Activated naive CD8-positive, alpha-beta T cell (primary cell): ENCODE results near the gene KRT8.
"Not testable (repeated sequence)": the region's sequence is repeated elsewhere in the genome, so short reads cannot be mapped to it uniquely, and the experiment has no call there.

Experiments
- H3K27ac Mint-ChIP-seq: one replicate; pipeline ENCODE4 v1.8.0; 2021; ENCODE audit warnings: mixed read lengths
- H3K27me3 Mint-ChIP-seq: one replicate; pipeline ENCODE4 v1.8.0; 2021; ENCODE audit warnings: mixed read lengths
- H3K36me3 Mint-ChIP-seq: one replicate; pipeline ENCODE4 v1.8.0; 2021; ENCODE audit warnings: mixed read lengths
- H3K4me1 Mint-ChIP-seq: one replicate; pipeline ENCODE4 v1.8.0; 2021; ENCODE audit warnings: low read depth, mixed read lengths
- H3K4me3 Mint-ChIP-seq: one replicate; pipeline ENCODE4 v1.8.0; 2021; ENCODE audit warnings: mild to moderate bottlenecking, mixed read lengths
- H3K9me3 Mint-ChIP-seq: one replicate; pipeline ENCODE4 v1.8.0; 2021; ENCODE audit warnings: low read depth, mixed read lengths

KRT8 gene

GRCh38 chr12:52904509-52905300 is at the start of gene KRT8:
KRT8 (minus strand) TSS chr12:52905076; CDS start chr12:52904981, 95 bp downstream.
- H3K36me3 Mint-ChIP-seq, H3K27me3 Mint-ChIP-seq, H3K9me3 Mint-ChIP-seq: not testable (repeated sequence)
- H3K4me1 Mint-ChIP-seq: peaks cover 12% of the 10 kb centered on the region
- peak within 1 kb of the TSS; percentile 64 for H3K4me3 Mint-ChIP-seq
- H3K27ac Mint-ChIP-seq: peak within 1 kb of the TSS; percentile 31

GRCh38 chr12:52953181-52953841 is 48.4 kb upstream of the KRT8 start:
- H3K9me3 Mint-ChIP-seq: no peaks in the 10 kb centered on the region
- no peak overlapping the region for H3K4me3 Mint-ChIP-seq
- H3K36me3 Mint-ChIP-seq: no peaks in the 10 kb centered on the region
- H3K4me1 Mint-ChIP-seq: peaks cover 4% of the 10 kb centered on the region
- H3K27ac Mint-ChIP-seq: no peak overlapping the region
- H3K27me3 Mint-ChIP-seq: no peaks in the 10 kb centered on the region

- Mint-ChIP-seq H3K4me1 (peaks cover 8% of the 10 kb centered on the region), H3K9me3 (no peaks in the 10 kb centered on the region), H3K27ac (no peak overlapping the region), H3K36me3 (no peaks in the 10 kb centered on the region), H3K4me3 (no peak overlapping the region), H3K27me3 (no peaks in the 10 kb centered on the region)
These were observed 47.4 kb upstream of the KRT8 start for GRCh38 chr12:52952076-52952801.

- Mint-ChIP-seq H3K36me3 (no peaks in the 10 kb centered on the region), H3K9me3 (no peaks in the 10 kb centered on the region), H3K4me3 (no peak overlapping the region), H3K4me1 (peaks cover 8% of the 10 kb centered on the region), H3K27me3 (no peaks in the 10 kb centered on the region), H3K27ac (no peak overlapping the region)
These were observed 46.8 kb upstream of the KRT8 start for GRCh38 chr12:52951640-52952039.

GRCh38 chr12:52951126-52951525 is 46.2 kb upstream of the KRT8 start:
- Mint-ChIP-seq H3K4me3 (no peak overlapping the region), H3K27me3 (no peaks in the 10 kb centered on the region), H3K27ac (peak overlapping the region; percentile 54)

GRCh38 chr12:52950553-52950952 is 45.7 kb upstream of the KRT8 start:
- Mint-ChIP-seq H3K4me1 (peaks cover 8% of the 10 kb centered on the region), H3K36me3 (no peaks in the 10 kb centered on the region), H3K4me3 (peak overlapping the region; percentile 60), H3K9me3 (no peaks in the 10 kb centered on the region), H3K27ac (peak overlapping the region; percentile 54), H3K27me3 (no peaks in the 10 kb centered on the region)

More at GRCh38 chr12:52951126-52951525, 46.2 kb upstream of the KRT8 start:
- Mint-ChIP-seq H3K4me1 (peaks cover 8% of the 10 kb centered on the region), H3K36me3 (no peaks in the 10 kb centered on the region), H3K9me3 (no peaks in the 10 kb centered on the region)

- H3K4me3 Mint-ChIP-seq: peak overlapping the region; percentile 60
- H3K27ac Mint-ChIP-seq: no peak overlapping the region
- H3K27me3 Mint-ChIP-seq: peaks cover 2% of the 10 kb centered on the region
- H3K4me1 Mint-ChIP-seq: peaks cover 8% of the 10 kb centered on the region
- H3K36me3 Mint-ChIP-seq: no peaks in the 10 kb centered on the region
- no peaks in the 10 kb centered on the region for H3K9me3 Mint-ChIP-seq
These were observed 44.8 kb upstream of the KRT8 start for GRCh38 chr12:52949413-52950331.

- Mint-ChIP-seq H3K9me3 (no peaks in the 10 kb centered on the region), H3K27ac (peak overlapping the region; percentile 54), H3K4me1 (peaks cover 8% of the 10 kb centered on the region), H3K27me3 (peaks cover 2% of the 10 kb centered on the region), H3K4me3 (peak overlapping the region; percentile 89), H3K36me3 (no peaks in the 10 kb centered on the region)
These were observed 43.0 kb upstream of the KRT8 start for GRCh38 chr12:52947738-52948423.

- no peak overlapping the region for H3K27ac Mint-ChIP-seq
- no peaks in the 10 kb centered on the region for H3K36me3 Mint-ChIP-seq
- no peak overlapping the region for H3K4me3 Mint-ChIP-seq
- H3K4me1 Mint-ChIP-seq: peaks cover 8% of the 10 kb centered on the region
- H3K27me3 Mint-ChIP-seq: peaks cover 2% of the 10 kb centered on the region
- H3K9me3 Mint-ChIP-seq: no peaks in the 10 kb centered on the region
These were observed 42.1 kb upstream of the KRT8 start for GRCh38 chr12:52946797-52947547.

GRCh38 chr12:52946334-52946733 is 41.5 kb upstream of the KRT8 start:
- peaks cover 8% of the 10 kb centered on the region for H3K4me1 Mint-ChIP-seq
- no peak overlapping the region for H3K4me3 Mint-ChIP-seq
- no peak overlapping the region for H3K27ac Mint-ChIP-seq
- peaks cover 2% of the 10 kb centered on the region for H3K27me3 Mint-ChIP-seq
- no peaks in the 10 kb centered on the region for H3K9me3 Mint-ChIP-seq
- H3K36me3 Mint-ChIP-seq: no peaks in the 10 kb centered on the region

GRCh38 chr12:52945389-52946232 is 40.7 kb upstream of the KRT8 start:
- H3K4me3 Mint-ChIP-seq: no peak overlapping the region
- peaks cover 2% of the 10 kb centered on the region for H3K27me3 Mint-ChIP-seq
- H3K9me3 Mint-ChIP-seq: no peaks in the 10 kb centered on the region
- H3K36me3 Mint-ChIP-seq: no peaks in the 10 kb centered on the region
- no peak overlapping the region for H3K27ac Mint-ChIP-seq
- peaks cover 8% of the 10 kb centered on the region for H3K4me1 Mint-ChIP-seq

GRCh38 chr12:52944683-52945388 is 40.0 kb upstream of the KRT8 start:
- peaks cover 8% of the 10 kb centered on the region for H3K4me1 Mint-ChIP-seq
- H3K27ac Mint-ChIP-seq: no peak overlapping the region
- peaks cover 2% of the 10 kb centered on the region for H3K27me3 Mint-ChIP-seq
- H3K36me3 Mint-ChIP-seq: no peaks in the 10 kb centered on the region
- H3K4me3 Mint-ChIP-seq: no peak overlapping the region
- no peaks in the 10 kb centered on the region for H3K9me3 Mint-ChIP-seq
